OCI-LY7 (cell line): Measurements from ENCODE around the gene LRRK1. TPM values are rescaled to one million over a fixed set of nuclear protein-coding genes. Genes with fewer than 3 reads are reported as not detected.
A peak's percentile ranks its signal among the peaks of the same experiment; 100 is the strongest.

Experiments
- BruUV-seq: library from RNA; stranded (reverse); fragments of 400-500 nt; replicated peaks from 2 replicates; lab custom pipeline; 2021; lab: Mats Ljungman, UMichigan
- CTCF ChIA-PET: fragments of 300-600 bp; sonication (Branson Sonifier 250); formaldehyde crosslinking; loops from one replicate; lab custom pipeline; 2022; ENCODE audit warnings: antibody characterized with exemption; ENCODE audit not compliant: unreplicated experiment; lab: Charles Lee
- POLR2A ChIA-PET: fragments of 300-600 bp; sonication (Branson Sonifier 250); formaldehyde crosslinking; loops from one replicate; lab custom pipeline; 2022; ENCODE audit warnings: antibody characterized with exemption; lab: Charles Lee
- DNase-seq: peaks from one replicate; pipeline ENCODE4 v3.0.0-alpha.2; 2015; ENCODE audit warnings: low spot score
- H2AFZ ChIP-seq: fragments of 200-600 bp; sonication (generic), shearing (Covaris generic); 2 replicates; pipeline ENCODE4 v1.6.1; 2014; ENCODE audit warnings: mild to moderate bottlenecking, antibody characterized with exemption, low read length, moderate library complexity
- H3K27ac ChIP-seq: fragments of 200-600 bp; sonication (generic); 2 replicates; pipeline ENCODE4 v1.5.1; 2014; ENCODE audit warnings: mixed run types, low read depth, mild to moderate bottlenecking, moderate library complexity, low read length, inconsistent platforms; ENCODE audit not compliant: poor library complexity, severe bottlenecking
- H3K36me3 ChIP-seq: fragments of 200-600 bp; sonication (generic); 2 replicates; pipeline ENCODE4 v1.6.1; 2014; ENCODE audit warnings: mild to moderate bottlenecking, antibody characterized with exemption, low read length, moderate library complexity, mixed read lengths; ENCODE audit not compliant: insufficient read depth
- H3K4me1 ChIP-seq: fragments of 200-600 bp; sonication (generic); 2 replicates; pipeline ENCODE4 v1.5.1; 2014; ENCODE audit warnings: mild to moderate bottlenecking, low read length; ENCODE audit not compliant: insufficient read depth, poor library complexity, severe bottlenecking
- H3K4me2 ChIP-seq: fragments of 200-600 bp; sonication (generic); 2 replicates; pipeline ENCODE4 v1.6.1; 2014; ENCODE audit warnings: mild to moderate bottlenecking, low read length
- H3K4me3 ChIP-seq: fragments of 200-600 bp; sonication (generic); 2 replicates; pipeline ENCODE4 v1.5.1; 2014; ENCODE audit warnings: mild to moderate bottlenecking, low read depth, low read length; ENCODE audit not compliant: poor library complexity, severe bottlenecking
- H3K79me2 ChIP-seq: fragments of 200-600 bp; sonication (generic); 2 replicates; pipeline ENCODE4 v1.6.1; 2016; ENCODE audit warnings: low read depth, mild to moderate bottlenecking, low read length, moderate library complexity, mixed read lengths; ENCODE audit not compliant: insufficient read depth
- H3K9me2 ChIP-seq: fragments of 200-600 bp; sonication (generic); 2 replicates; pipeline ENCODE4 v1.6.1; 2016; ENCODE audit warnings: mild to moderate bottlenecking, low read length, mixed read lengths; ENCODE audit not compliant: insufficient read depth
- H3K9me3 ChIP-seq: fragments of 200-600 bp; sonication (generic); 2 replicates; pipeline ENCODE4 v1.6.1; 2014; ENCODE audit warnings: mild to moderate bottlenecking, mixed run types, low read length, mixed read lengths
- H4K20me1 ChIP-seq: fragments of 200-600 bp; sonication (generic); 2 replicates; pipeline ENCODE4 v1.6.1; 2014; ENCODE audit warnings: mild to moderate bottlenecking, antibody characterized with exemption, low read length, moderate library complexity, mixed read lengths; ENCODE audit not compliant: insufficient read depth
- CTCF ChIP-seq: fragments of 200-600 bp; sonication (generic); conservative IDR thresholded peaks from 2 replicates; pipeline ENCODE4 v1.5.1; 2014; ENCODE audit warnings: mild to moderate bottlenecking, antibody characterized with exemption, low read length, moderate library complexity, mixed read lengths
- EZH2phosphoT487 ChIP-seq: fragments of 200-600 bp; sonication (generic); IDR thresholded peaks from 2 replicates; pipeline ENCODE4 v1.6.1; 2018; ENCODE audit warnings: low read depth, borderline replicate concordance, mild to moderate bottlenecking, mixed run types, antibody characterized with exemption, low read length, moderate library complexity, mixed read lengths
- intact Hi-C: fragments of 100-400 bp; cut with micrococcal nuclease; formaldehyde crosslinking; loops from one replicate; pipeline ENCODE4 v1.10.0; 2022; ENCODE audit not compliant: unreplicated experiment
- total RNA-seq, 2 experiments: library from RNA; depleted of rRNA in 1 of 2; stranded (reverse); fragments of >200 nt in 1 of 2; shearing (Covaris generic) in 1 of 2; gene quantifications; 2 replicates each; pipeline ENCODE4 v1.2.3, GENCODE V29; 2014 to 2022

Gene LRRK1
- total RNA-seq, 2 experiments from 2014 or later = 92.3 to 233 TPM

GRCh38 chr15:101063891-101064794, 145.0 kb downstream of the LRRK1 start:
- H3K36me3 ChIP-seq = peaks cover 100% of the 10 kb centered on the region
- H3K79me2 ChIP-seq = no peaks in the 10 kb centered on the region
- H2AFZ ChIP-seq = no peak overlapping the region
- POLR2A ChIA-PET = no interaction called here
- H3K9me2 ChIP-seq = no peaks in the 10 kb centered on the region
- CTCF ChIA-PET = no interaction called here
- H3K27ac ChIP-seq = peak overlapping the region; percentile 88
- no peaks in the 10 kb centered on the region for H3K9me3 ChIP-seq
- no peak overlapping the region for H3K4me3 ChIP-seq
- no peaks in the 10 kb centered on the region; the same call in 1 of the 2 replicates for H4K20me1 ChIP-seq
- no peak for DNase-seq
- intact Hi-C loops = no loop called here
- BruUV-seq = no TSS peak
- no peak for TF ChIP-seq EZH2phosphoT487
- TF ChIP-seq CTCF = no peak
- peaks cover 30% of the 10 kb centered on the region for H3K4me1 ChIP-seq
- no peak overlapping the region for H3K4me2 ChIP-seq

- BruUV-seq = no TSS peak
- no peaks in the 10 kb centered on the region for H3K79me2 ChIP-seq
- ChIA-PET CTCF (no interaction called here), POLR2A (interaction anchor here (0.6 kb wide), 1 partner anchor 487 kb away, joined by 3 read pairs; no protein-coding TSS in a partner anchor)
- TF ChIP-seq CTCF = no peak
- no peak for TF ChIP-seq EZH2phosphoT487
- H3K9me3 ChIP-seq = no peaks in the 10 kb centered on the region
- H2AFZ ChIP-seq = no peak overlapping the region
- no peaks in the 10 kb centered on the region for H3K9me2 ChIP-seq
- DNase-seq = no peak
- no peak overlapping the region for H3K4me3 ChIP-seq
- H3K4me1 ChIP-seq = peaks cover 30% of the 10 kb centered on the region
- peaks cover 100% of the 10 kb centered on the region for H3K36me3 ChIP-seq
- H3K27ac ChIP-seq = no peak overlapping the region
- no peaks in the 10 kb centered on the region; the same call in 1 of the 2 replicates for H4K20me1 ChIP-seq
- no peak overlapping the region for H3K4me2 ChIP-seq
- intact Hi-C loops = no loop called here
Observed at GRCh38 chr15:101064795-101065569, 145.8 kb downstream of the LRRK1 start.
